ENCODE measurements around the gene C12orf56. TPM values are rescaled to one million over a fixed set of nuclear protein-coding genes. Genes with fewer than 3 reads are reported as not detected.

The C12orf56 gene
- total and polyA plus RNA-seq, 9 of the 15 experiments (the other 6 are each of a cell fraction or from before 2014, with no cell fraction given), result 0.40 to 4.8 (median 1.2) TPM

DNA sequence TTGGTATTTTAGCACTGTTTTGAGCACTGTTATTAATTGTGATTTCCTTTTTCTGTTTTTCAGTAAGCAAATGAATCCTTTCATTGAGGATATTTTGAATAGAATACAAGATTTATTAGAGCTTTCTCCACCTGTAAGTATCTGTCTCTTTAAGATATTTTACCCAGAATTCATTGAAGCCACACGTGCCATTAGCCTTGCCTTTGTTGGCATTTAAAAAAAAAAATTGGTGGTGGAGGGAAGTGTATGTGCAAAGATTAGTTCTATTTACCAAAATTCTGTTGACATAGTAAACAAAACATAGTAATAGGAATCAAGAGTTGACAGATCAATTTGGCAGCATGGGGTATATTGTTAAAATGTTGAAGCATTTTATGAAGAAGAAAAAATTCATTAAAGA is 37.4 kb upstream of the C12orf56 start:
- no peak overlapping the region for H3K9ac ChIP-seq (ENCODE audit: insufficient read depth in 1 of 2, low read depth in 2 of 2, low read length in 2 of 2)
- no peak overlapping the region for H3K4me3 ChIP-seq
- H3K4me1 ChIP-seq (replicated peaks in 1 of 2; ENCODE audit: control insufficient read depth in 2 of 2, insufficient read depth in 2 of 2, low read length in 2 of 2), result no peaks in the 10 kb centered on the region
- BruUV-seq (replicated peaks), result no TSS peak
- H3K36me3 ChIP-seq (ENCODE audit: control insufficient read depth, insufficient read depth, low read length), result peaks cover 96% of the 10 kb centered on the region
- POLR2A ChIA-PET, result interaction anchor here (0.9 to 1.8 kb wide), 4 partner anchors 9 to 23 kb away, joined by 3 to 5 read pairs (median 4); no protein-coding TSS in a partner anchor
- ATAC-seq (no peak), DNase-seq (ENCODE audit: extremely low read depth in 1 of 4, low spot score in 3 of 4) (no peak), FAIRE-seq (no peak)
- H3K9me3 ChIP-seq (replicated peaks; ENCODE audit: control insufficient read depth, insufficient read depth, low read depth, low read length), result no peaks in the 10 kb centered on the region
- H3K9me1 ChIP-seq (ENCODE audit: control insufficient read depth, insufficient read depth, low read length), result no peaks in the 10 kb centered on the region
- no peak overlapping the region for H3K4me2 ChIP-seq (ENCODE audit: insufficient read depth, low read length)
- H3K27me3 ChIP-seq (ENCODE audit: control insufficient read depth in 2 of 2, insufficient read depth in 2 of 2, low read length in 2 of 2), result no peaks in the 10 kb centered on the region
- no peaks in the 10 kb centered on the region for H4K20me1 ChIP-seq (replicated peaks; ENCODE audit: control insufficient read depth, insufficient read depth, low read length)
- no peak overlapping the region for H3K27ac ChIP-seq (ENCODE audit: extremely low read depth, low read depth, low read length)
- CTCF ChIA-PET (ENCODE audit: low intra/inter-chr PET ratio), result no interaction called here
- in situ Hi-C loops (cut with MboI) (no loop called here), intact Hi-C loops (cut with micrococcal nuclease) (no loop called here)
- 62% methylated on average over 1 of the region's 1 CpG for WGBS (ENCODE audit: insufficient coverage, low coverage, missing lambda C conversion rate)
- TF ChIP-seq ZNF766 (CRISPR knock-in tag; conservative IDR thresholded peaks at IDR 0.05) (no peak), RHOXF2B (CRISPR knock-in tag; conservative IDR thresholded peaks at IDR 0.05) (no peak), ZNF212 (CRISPR knock-in tag; IDR thresholded peaks at IDR 0.05) (no peak), GABPB1 (CRISPR knock-in tag; IDR thresholded peaks at IDR 0.05) (no peak), POLR3G (IDR thresholded peaks at IDR 0.05; ENCODE audit: extremely low read depth, insufficient read length, insufficient replicate concordance) (no peak), HCFC1 (IDR thresholded peaks at IDR 0.05; ENCODE audit: low read depth, low read length) (no peak)
- peaks cover 3% of the 10 kb centered on the region; the same call in 1 of the 3 replicates for H3K79me2 ChIP-seq (ENCODE audit: control insufficient read depth, insufficient read depth, low read length)
- H2AFZ ChIP-seq (ENCODE audit: low read depth, low read length), result no peak overlapping the region

DNA sequence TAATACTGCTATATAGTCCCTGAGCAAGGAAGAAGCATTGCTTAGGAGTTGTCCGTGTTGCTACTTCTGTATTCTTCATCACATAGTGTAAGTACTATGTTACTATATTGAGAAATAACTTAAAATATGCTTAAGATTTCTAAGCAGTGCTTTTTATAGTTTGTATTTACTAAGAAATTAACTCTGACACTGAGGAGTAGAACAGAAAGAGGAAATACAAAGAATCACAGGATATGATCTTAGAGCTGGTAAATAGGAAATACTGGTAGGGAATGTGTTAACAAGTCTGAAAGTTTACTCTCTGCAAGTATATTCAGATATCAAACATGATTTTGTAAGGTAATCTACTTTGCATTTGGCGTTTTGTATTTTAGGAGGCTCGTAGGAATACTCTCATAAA is 29.1 kb upstream of the C12orf56 start:
- H3K4me3 ChIP-seq, result no peak overlapping the region
- H3K79me2 ChIP-seq (ENCODE audit: control insufficient read depth, insufficient read depth, low read length), result peaks cover 4% of the 10 kb centered on the region; the same call in 1 of the 3 replicates
- DNase-seq (ENCODE audit: extremely low read depth in 1 of 4, low spot score in 3 of 4) (no peak), ATAC-seq (no peak), FAIRE-seq (no peak)
- H3K27me3 ChIP-seq (ENCODE audit: control insufficient read depth in 2 of 2, insufficient read depth in 2 of 2, low read length in 2 of 2), result no peaks in the 10 kb centered on the region
- H3K4me1 ChIP-seq (replicated peaks in 1 of 2; ENCODE audit: control insufficient read depth in 2 of 2, insufficient read depth in 2 of 2, low read length in 2 of 2), result no peaks in the 10 kb centered on the region
- no peaks in the 10 kb centered on the region for H4K20me1 ChIP-seq (replicated peaks; ENCODE audit: control insufficient read depth, insufficient read depth, low read length)
- no peak overlapping the region for H3K4me2 ChIP-seq (ENCODE audit: insufficient read depth, low read length)
- POLR2A ChIA-PET, result interaction anchor here (1.4 kb wide), 1 partner anchor 10 kb away, joined by 4 read pairs; no protein-coding TSS in a partner anchor
- TF ChIP-seq GABPA (tag; conservative IDR thresholded peaks at IDR 0.05; ENCODE audit: low read depth), result no peak
- TF ChIP-seq ZNF146 (CRISPR knock-in tag; IDR thresholded peaks at IDR 0.05; ENCODE audit: unreplicated experiment), result no peak
- TF ChIP-seq BRD4 (IDR thresholded peaks at IDR 0.05), result no peak
- no peak for TF ChIP-seq NKRF (IDR thresholded peaks at IDR 0.05; ENCODE audit: borderline replicate concordance)
- no peak for TF ChIP-seq CBX2 (IDR thresholded peaks at IDR 0.05; ENCODE audit: insufficient read depth, low read length, poor library complexity, severe bottlenecking)
- TF ChIP-seq BCL6 (CRISPR knock-in tag; IDR thresholded peaks at IDR 0.05), result no peak
- CTCF ChIA-PET (ENCODE audit: low intra/inter-chr PET ratio), result no interaction called here
- WGBS (ENCODE audit: insufficient coverage, low coverage, missing lambda C conversion rate), result 91% methylated on average over 3 of the region's 3 CpGs
- no peak overlapping the region for H2AFZ ChIP-seq (ENCODE audit: low read depth, low read length)
- H3K36me3 ChIP-seq (ENCODE audit: control insufficient read depth, insufficient read depth, low read length), result peaks cover 93% of the 10 kb centered on the region
- H3K9me1 ChIP-seq (ENCODE audit: control insufficient read depth, insufficient read depth, low read length), result no peaks in the 10 kb centered on the region
- BruUV-seq (replicated peaks), result no TSS peak
- no peak overlapping the region for H3K27ac ChIP-seq (ENCODE audit: extremely low read depth, low read depth, low read length)
- H3K9ac ChIP-seq (ENCODE audit: insufficient read depth in 1 of 2, low read depth in 2 of 2, low read length in 2 of 2), result no peak overlapping the region
- no peaks in the 10 kb centered on the region for H3K9me3 ChIP-seq (replicated peaks; ENCODE audit: control insufficient read depth, insufficient read depth, low read depth, low read length)
- in situ Hi-C loops (cut with MboI), result no loop called here
- intact Hi-C loops (cut with micrococcal nuclease), result no loop called here

Data from K562 (cell line).